22Rv1 (cell line): Measurements from ENCODE around the gene GPR160.
"Not testable (repeated sequence)": the region's sequence is repeated elsewhere in the genome, so short reads cannot be mapped to it uniquely, and the experiment has no call there.

Experiments used
- ZFX ChIP-seq: fragments of 450-650 bp; IDR thresholded peaks from 2 replicates; pipeline ENCODE4 v1.6.1; 2017; ENCODE audit warnings: antibody characterized with exemption, borderline replicate concordance
- TF ChIP-seq, protein P1 (sequence below): fragments of 450-650 bp; IDR thresholded peaks from 2 replicates; pipeline ENCODE4 v1.5.1; 2017; ENCODE audit warnings: mild to moderate bottlenecking

DNA sequence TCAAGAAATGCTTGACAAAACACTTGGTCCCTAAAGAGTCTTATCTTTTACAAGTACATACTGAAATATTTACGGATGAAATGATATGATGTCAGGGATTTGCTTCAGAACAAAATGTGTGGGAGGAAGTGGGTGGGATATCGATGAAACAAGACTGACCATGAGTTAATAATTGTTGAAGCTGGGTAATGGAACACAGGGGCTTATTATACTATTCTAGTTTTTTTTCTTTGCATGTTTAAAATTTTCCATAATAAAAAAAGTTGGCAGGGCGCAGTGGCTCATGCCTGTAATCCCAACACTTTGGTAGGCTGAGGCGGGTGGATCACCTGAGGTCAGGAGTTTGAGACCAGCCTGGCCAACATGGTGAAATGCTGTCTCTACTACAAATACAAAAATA is 18.5 kb upstream of the GPR160 start:
- TF ChIP-seq, protein P1, sequence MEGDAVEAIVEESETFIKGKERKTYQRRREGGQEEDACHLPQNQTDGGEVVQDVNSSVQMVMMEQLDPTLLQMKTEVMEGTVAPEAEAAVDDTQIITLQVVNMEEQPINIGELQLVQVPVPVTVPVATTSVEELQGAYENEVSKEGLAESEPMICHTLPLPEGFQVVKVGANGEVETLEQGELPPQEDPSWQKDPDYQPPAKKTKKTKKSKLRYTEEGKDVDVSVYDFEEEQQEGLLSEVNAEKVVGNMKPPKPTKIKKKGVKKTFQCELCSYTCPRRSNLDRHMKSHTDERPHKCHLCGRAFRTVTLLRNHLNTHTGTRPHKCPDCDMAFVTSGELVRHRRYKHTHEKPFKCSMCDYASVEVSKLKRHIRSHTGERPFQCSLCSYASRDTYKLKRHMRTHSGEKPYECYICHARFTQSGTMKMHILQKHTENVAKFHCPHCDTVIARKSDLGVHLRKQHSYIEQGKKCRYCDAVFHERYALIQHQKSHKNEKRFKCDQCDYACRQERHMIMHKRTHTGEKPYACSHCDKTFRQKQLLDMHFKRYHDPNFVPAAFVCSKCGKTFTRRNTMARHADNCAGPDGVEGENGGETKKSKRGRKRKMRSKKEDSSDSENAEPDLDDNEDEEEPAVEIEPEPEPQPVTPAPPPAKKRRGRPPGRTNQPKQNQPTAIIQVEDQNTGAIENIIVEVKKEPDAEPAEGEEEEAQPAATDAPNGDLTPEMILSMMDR, result not testable (repeated sequence)
- not testable (repeated sequence) for TF ChIP-seq ZFX
